IMR-90 (cell line): ENCODE data around the gene POLR2J. TPM values are rescaled to one million over a fixed set of nuclear protein-coding genes. Genes with fewer than 3 reads are reported as not detected.
"Not testable (repeated sequence)": the region's sequence is repeated elsewhere in the genome, so short reads cannot be mapped to it uniquely, and the experiment has no call there.

Experiments used
- ATAC-seq: fragments of 200-7000 bp; cut with Tn5 transposase; 2 replicates; pipeline ENCODE4 v1.9.1; 2020; ENCODE audit warnings: low read depth, mild to moderate bottlenecking, moderate library complexity
- BruUV-seq: library from RNA; stranded (reverse); fragments of 400-500 nt; replicated peaks from 2 replicates; lab custom pipeline; 2021; lab: Mats Ljungman, UMichigan
- CTCF ChIA-PET: fragments of 300-600 bp; formaldehyde crosslinking; extraction: SDS; loops from one replicate; lab custom pipeline; 2021; ENCODE audit warnings: antibody characterized with exemption; lab: Yijun Ruan, JAX
- POLR2A ChIA-PET: fragments of 300-600 bp; sonication (Branson Sonifier 250); formaldehyde crosslinking; loops from one replicate; lab custom pipeline; 2022; ENCODE audit warnings: antibody characterized with exemption; ENCODE audit not compliant: unreplicated experiment; lab: Charles Lee
- DNase-seq: peaks from one replicate; pipeline ENCODE4 v3.0.0; 2013
- H2AFZ ChIP-seq: replicated peaks from 2 replicates; pipeline ENCODE3; 2013; ENCODE audit warnings: low read length, mild to moderate bottlenecking; ENCODE audit not compliant: poor library complexity
- H2AK5ac ChIP-seq: 2 replicates; pipeline ENCODE4 v1.6.1; 2013; ENCODE audit warnings: low read depth, low read length, inconsistent platforms
- H2AK9ac ChIP-seq: replicated peaks from 2 replicates; pipeline ENCODE3; 2013; ENCODE audit warnings: mild to moderate bottlenecking, low read depth, low read length, moderate library complexity; ENCODE audit not compliant: poor library complexity
- H2BK120ac ChIP-seq: 2 replicates; pipeline ENCODE4 v1.6.1; 2013; ENCODE audit warnings: low read depth, low read length, inconsistent platforms
- H2BK15ac ChIP-seq: 3 replicates; pipeline ENCODE4 v1.6.1; 2013; ENCODE audit warnings: low read depth, low read length, inconsistent platforms
- H2BK20ac ChIP-seq: 2 replicates; pipeline ENCODE4 v1.6.1; 2013; ENCODE audit warnings: low read depth, mild to moderate bottlenecking, inconsistent platforms, low read length, moderate library complexity
- H2BK5ac ChIP-seq: 2 replicates; pipeline ENCODE4 v1.6.1; 2013; ENCODE audit warnings: mild to moderate bottlenecking, low read depth, low read length, inconsistent platforms; ENCODE audit not compliant: poor library complexity, severe bottlenecking
- H3K14ac ChIP-seq: replicated peaks from 2 replicates; pipeline ENCODE4 v1.6.1; 2013; ENCODE audit warnings: low read depth, low read length, inconsistent platforms
- H3K18ac ChIP-seq: 2 replicates; pipeline ENCODE4 v1.6.1; 2013; ENCODE audit warnings: low read depth, low read length, control low read depth
- H3K23ac ChIP-seq: 2 replicates; pipeline ENCODE4 v1.6.1; 2013; ENCODE audit warnings: low read depth, low read length, inconsistent platforms
- H3K27ac ChIP-seq: 2 replicates; pipeline ENCODE4 v1.5.1; 2013; ENCODE audit warnings: mild to moderate bottlenecking, control low read depth, low read length; ENCODE audit not compliant: insufficient read depth
- H3K27me3 ChIP-seq: 2 replicates; pipeline ENCODE4 v1.6.1; 2013; ENCODE audit warnings: low read length; ENCODE audit not compliant: control insufficient read depth, insufficient read depth
- H3K36me3 ChIP-seq: 2 replicates; pipeline ENCODE4 v1.6.1; 2013; ENCODE audit warnings: low read length, mixed read lengths; ENCODE audit not compliant: control insufficient read depth, insufficient read depth
- H3K4ac ChIP-seq: 2 replicates; pipeline ENCODE4 v1.6.1; 2013; ENCODE audit warnings: low read depth, low read length, inconsistent platforms
- H3K4me1 ChIP-seq: 2 replicates; pipeline ENCODE4 v1.6.1; 2013; ENCODE audit warnings: low read length, mixed read lengths; ENCODE audit not compliant: control insufficient read depth, insufficient read depth
- H3K4me2 ChIP-seq: 2 replicates; pipeline ENCODE4 v1.6.1; 2013; ENCODE audit warnings: low read depth, mild to moderate bottlenecking, control low read depth, low read length, moderate library complexity
- H3K4me3 ChIP-seq: 2 replicates; pipeline ENCODE4 v1.5.1; 2013; ENCODE audit warnings: low read depth, mild to moderate bottlenecking, control low read depth, low read length, moderate library complexity; ENCODE audit not compliant: insufficient read depth
- H3K56ac ChIP-seq: 2 replicates; pipeline ENCODE4 v1.6.1; 2013; ENCODE audit warnings: low read length, inconsistent platforms; ENCODE audit not compliant: insufficient read depth; ENCODE audit errors: extremely low read depth
- H3K79me1 ChIP-seq, 2 experiments: 2 replicates each; pipeline ENCODE4 v1.6.1; 2013; ENCODE audit warnings: low read length in 2 of 2, inconsistent platforms in 1 of 2, low read depth in 1 of 2
- H3K9ac ChIP-seq: 2 replicates; pipeline ENCODE4 v1.6.1; 2013; ENCODE audit warnings: low read depth, low read length, control low read depth
- H3K9me1 ChIP-seq: 2 replicates; pipeline ENCODE4 v1.6.1; 2013; ENCODE audit warnings: low read length, inconsistent platforms; ENCODE audit not compliant: insufficient read depth
- H3K9me3 ChIP-seq: 2 replicates; pipeline ENCODE4 v1.6.1; 2013; ENCODE audit warnings: low read length; ENCODE audit not compliant: control insufficient read depth, insufficient read depth
- H4K20me1 ChIP-seq: 2 replicates; pipeline ENCODE4 v1.6.1; 2013; ENCODE audit warnings: low read length, inconsistent platforms; ENCODE audit not compliant: insufficient read depth
- H4K5ac ChIP-seq: 2 replicates; pipeline ENCODE4 v1.6.1; 2013; ENCODE audit warnings: mild to moderate bottlenecking, low read depth, low read length, control low read depth
- H4K8ac ChIP-seq, 2 experiments: 2 replicates each; pipeline ENCODE4 v1.6.1; 2013; ENCODE audit warnings: low read depth in 2 of 2, low read length in 2 of 2, control low read depth in 1 of 2, inconsistent platforms in 1 of 2
- H4K91ac ChIP-seq: 2 replicates; pipeline ENCODE4 v1.6.1; 2013; ENCODE audit warnings: low read depth, low read length, inconsistent platforms; ENCODE audit not compliant: insufficient read depth
- WGBS, 2 experiments: methylation state at CpG; one replicate each; pipeline versions ENCODE4 v1.1.5 to v1.1.7; 2013; ENCODE audit warnings: missing lambda C conversion rate in 2 of 2; ENCODE audit not compliant: insufficient read length in 1 of 2; ENCODE audit errors: extremely low coverage in 2 of 2; 5-methylcytosine and 5-hydroxymethylcytosine counted together
- dilution Hi-C: fragments of 300-500 bp; cut with HindIII; formaldehyde crosslinking; loops from one replicate; pipeline ENCODE4 v1.14.3; 2018; ENCODE audit warnings: low sequenced_read_pairs; ENCODE audit not compliant: unreplicated experiment
- in situ Hi-C: fragments of 300-500 bp; cut with MboI; formaldehyde crosslinking; loops from 3 replicates; pipeline ENCODE4 v1.14.3; 2019; ENCODE audit warnings: low sequenced_read_pairs, inconsistent platforms, mixed read lengths
- intact Hi-C: fragments of 100-400 bp; cut with micrococcal nuclease; formaldehyde crosslinking; loops from 2 replicates; pipeline ENCODE4 v1.10.0; 2022
- polyA plus RNA-seq, 3 experiments: library from polyadenylated mRNA; depleted of rRNA; stranded (reverse); fragments of >200 nt; gene quantifications; 2 replicates each; pipeline ENCODE4 v1.2.3, GENCODE V29; 2012; ENCODE audit warnings: low replicate concordance in 1 of 3
- total RNA-seq: library from RNA; depleted of rRNA; stranded (reverse); fragments of >200 nt; gene quantifications from 2 replicates; pipeline ENCODE4 v1.2.3, GENCODE V29; 2012

POLR2J gene
- total and polyA plus RNA-seq, 2 of the 4 experiments (the other 2 are of a cell fraction), result 20.8 to 92.6 TPM

DNA sequence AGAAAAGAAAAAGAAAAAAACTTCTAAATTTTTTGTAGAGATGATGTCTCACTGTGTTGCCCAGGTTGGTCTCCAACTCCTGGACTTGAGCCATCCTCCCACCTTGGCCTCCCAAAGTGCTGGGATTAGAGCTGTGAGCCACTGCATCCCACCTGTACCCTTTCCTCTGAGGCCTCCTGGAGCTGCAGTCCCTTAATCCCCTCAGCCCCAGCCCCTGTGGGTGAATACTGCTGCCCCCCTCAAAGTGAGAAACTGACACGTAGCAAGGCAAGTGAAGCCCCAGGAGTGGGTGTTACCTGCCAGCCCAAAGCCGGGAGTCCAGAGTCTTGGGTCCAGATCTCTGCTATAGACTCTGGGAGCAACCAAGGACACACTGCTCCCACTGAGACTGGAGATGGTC lies 46.1 kb upstream of the POLR2J start:
- POLR2A ChIA-PET, H3K27me3 ChIP-seq, H4K5ac ChIP-seq, H2BK5ac ChIP-seq, H3K18ac ChIP-seq, H3K4me3 ChIP-seq, H4K20me1 ChIP-seq, H4K8ac ChIP-seq, H2BK120ac ChIP-seq, H3K27ac ChIP-seq, H3K9ac ChIP-seq, ATAC-seq, H4K91ac ChIP-seq, H3K79me1 ChIP-seq, H3K14ac ChIP-seq, H2BK15ac ChIP-seq, H3K4me2 ChIP-seq, intact Hi-C loops, DNase-seq, dilution Hi-C loops, H3K9me3 ChIP-seq, H3K9me1 ChIP-seq, H3K4me1 ChIP-seq, H2AFZ ChIP-seq, H3K23ac ChIP-seq, H3K36me3 ChIP-seq, H3K4ac ChIP-seq, in situ Hi-C loops, H3K56ac ChIP-seq, H2BK20ac ChIP-seq, H2AK5ac ChIP-seq, BruUV-seq, CTCF ChIA-PET, H2AK9ac ChIP-seq: not testable (repeated sequence)
- no CpG with 5 or more reads among the region's 2 CpGs for WGBS, 2 experiments

DNA sequence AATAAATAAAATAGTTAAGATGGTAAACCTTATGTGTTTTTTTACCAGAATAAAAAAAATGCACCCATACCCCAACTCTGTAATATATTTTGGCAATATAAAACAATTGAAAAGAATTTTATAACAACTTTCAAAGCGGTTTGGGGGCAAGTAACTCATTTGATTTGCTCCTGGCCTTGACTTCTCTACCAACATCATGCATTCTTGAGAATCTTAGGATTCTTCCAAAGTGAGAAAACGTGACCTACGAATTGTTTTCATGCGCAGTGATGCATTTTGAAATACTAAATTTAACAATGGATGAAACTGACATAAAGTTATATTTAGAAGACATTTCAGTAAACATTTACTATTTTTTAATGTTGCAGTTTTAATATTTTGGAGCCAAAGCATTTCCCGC lies 42.1 kb upstream of the POLR2J start:
- H2AK9ac ChIP-seq, H2AK5ac ChIP-seq, H3K27ac ChIP-seq, H3K18ac ChIP-seq, H2BK120ac ChIP-seq, H4K5ac ChIP-seq, H3K14ac ChIP-seq, H3K4me1 ChIP-seq, BruUV-seq, POLR2A ChIA-PET, H4K8ac ChIP-seq, H3K4ac ChIP-seq, H4K20me1 ChIP-seq, in situ Hi-C loops, H3K9ac ChIP-seq, dilution Hi-C loops, H2BK5ac ChIP-seq, H3K9me1 ChIP-seq, CTCF ChIA-PET, H2AFZ ChIP-seq, ATAC-seq, H3K4me2 ChIP-seq, H3K4me3 ChIP-seq, H4K91ac ChIP-seq, H3K79me1 ChIP-seq, H3K36me3 ChIP-seq, DNase-seq, H3K9me3 ChIP-seq, H3K56ac ChIP-seq, H2BK20ac ChIP-seq, H3K23ac ChIP-seq, H3K27me3 ChIP-seq, intact Hi-C loops, H2BK15ac ChIP-seq: not testable (repeated sequence)
- no CpG with 5 or more reads among the region's 5 CpGs for WGBS, 2 experiments
